ENCODE measurements around the gene ROBO1. TPM values are rescaled to one million over a fixed set of nuclear protein-coding genes. Genes with fewer than 3 reads are reported as not detected.

ROBO1 gene
- total RNA-seq, 1 experiment from 2014 or later, result 35.5 TPM

- Histone ChIP-seq H3K4me1 (ENCODE audit: insufficient read depth, low read length) (peaks cover 16% of the 10 kb centered on the region), H2AFZ (ENCODE audit: low read length) (no peak overlapping the region), H3K4me2 (ENCODE audit: low read length) (no peak overlapping the region), H3K9ac (ENCODE audit: low read length) (no peak overlapping the region), H4K20me1 (ENCODE audit: low read length) (no peaks in the 10 kb centered on the region), H3K79me2 (ENCODE audit: low read length) (no peaks in the 10 kb centered on the region), H3F3A (ENCODE audit: low read length, unreplicated experiment) (no peaks in the 10 kb centered on the region), H3K9me2 (replicated peaks; ENCODE audit: low read length) (no peaks in the 10 kb centered on the region), H3K4me3 (ENCODE audit: low read length) (no peak overlapping the region), H3K27ac (ENCODE audit: low read length) (no peak overlapping the region), H3K9me3 (ENCODE audit: low read length) (no peaks in the 10 kb centered on the region), H3K27me3 (ENCODE audit: low read length) (no peaks in the 10 kb centered on the region), H3K36me3 (ENCODE audit: low read depth, low read length) (no peaks in the 10 kb centered on the region)
- TF ChIP-seq CTCF (conservative IDR thresholded peaks at IDR 0.05; ENCODE audit: low read depth, low read length) (no peak), EZH2phosphoT487 (IDR thresholded peaks at IDR 0.05; ENCODE audit: borderline replicate concordance, low read length) (no peak), EZH2 (IDR thresholded peaks at IDR 0.05; ENCODE audit: low read length, unreplicated experiment) (no peak)
- intact Hi-C loops (cut with micrococcal nuclease), result no loop called here
- DNase-seq (peak; percentile 9), ATAC-seq (no peak)
- POLR2A ChIA-PET (ENCODE audit: unreplicated experiment), result no interaction called here
- BruUV-seq (replicated peaks), result no TSS peak
- CTCF ChIA-PET, result no interaction called here
Observed at GRCh38 chr3:78879295-78879860, 888.4 kb downstream of the ROBO1 start.

- H3K9ac ChIP-seq (ENCODE audit: low read length), result no peak overlapping the region
- H3K27me3 ChIP-seq (ENCODE audit: low read length), result no peaks in the 10 kb centered on the region
- no peaks in the 10 kb centered on the region for H3K9me2 ChIP-seq (replicated peaks; ENCODE audit: low read length)
- peaks cover 20% of the 10 kb centered on the region for H3K4me1 ChIP-seq (ENCODE audit: insufficient read depth, low read length)
- POLR2A ChIA-PET (ENCODE audit: unreplicated experiment), result no interaction called here
- CTCF ChIA-PET, result no interaction called here
- no peak overlapping the region for H3K4me2 ChIP-seq (ENCODE audit: low read length)
- ATAC-seq, result peak; percentile 74
- H4K20me1 ChIP-seq (ENCODE audit: low read length), result no peaks in the 10 kb centered on the region
- no peaks in the 10 kb centered on the region for H3F3A ChIP-seq (ENCODE audit: low read length, unreplicated experiment)
- H3K79me2 ChIP-seq (ENCODE audit: low read length), result no peaks in the 10 kb centered on the region
- H2AFZ ChIP-seq (ENCODE audit: low read length), result no peak overlapping the region
- H3K4me3 ChIP-seq (ENCODE audit: low read length), result no peak overlapping the region
- no TSS peak for BruUV-seq (replicated peaks)
- no peaks in the 10 kb centered on the region for H3K36me3 ChIP-seq (ENCODE audit: low read depth, low read length)
- H3K9me3 ChIP-seq (ENCODE audit: low read length), result no peaks in the 10 kb centered on the region
- intact Hi-C loops (cut with micrococcal nuclease), result no loop called here
- TF ChIP-seq EZH2 (IDR thresholded peaks at IDR 0.05; ENCODE audit: low read length, unreplicated experiment) (no peak), CTCF (conservative IDR thresholded peaks at IDR 0.05; ENCODE audit: low read depth, low read length) (no peak), EZH2phosphoT487 (IDR thresholded peaks at IDR 0.05; ENCODE audit: borderline replicate concordance, low read length) (no peak)
- DNase-seq, result peak; percentile 26
- H3K27ac ChIP-seq (ENCODE audit: low read length), result no peak overlapping the region
Observed at GRCh38 chr3:78878789-78879188, 889.0 kb downstream of the ROBO1 start.

- ChIA-PET POLR2A (ENCODE audit: unreplicated experiment) (no interaction called here), CTCF (no interaction called here)
- peaks cover 23% of the 10 kb centered on the region for H3K4me1 ChIP-seq (ENCODE audit: insufficient read depth, low read length)
- H3F3A ChIP-seq (ENCODE audit: low read length, unreplicated experiment), result no peaks in the 10 kb centered on the region
- no peak overlapping the region for H3K4me2 ChIP-seq (ENCODE audit: low read length)
- no peak for ATAC-seq
- no peak overlapping the region for H3K4me3 ChIP-seq (ENCODE audit: low read length)
- no peak overlapping the region for H2AFZ ChIP-seq (ENCODE audit: low read length)
- TF ChIP-seq CTCF (conservative IDR thresholded peaks at IDR 0.05; ENCODE audit: low read depth, low read length), result no peak
- no peak for TF ChIP-seq EZH2phosphoT487 (IDR thresholded peaks at IDR 0.05; ENCODE audit: borderline replicate concordance, low read length)
- no peak for TF ChIP-seq EZH2 (IDR thresholded peaks at IDR 0.05; ENCODE audit: low read length, unreplicated experiment)
- H3K36me3 ChIP-seq (ENCODE audit: low read depth, low read length), result no peaks in the 10 kb centered on the region
- H3K9me3 ChIP-seq (ENCODE audit: low read length), result no peaks in the 10 kb centered on the region
- no peak for DNase-seq
- intact Hi-C loops (cut with micrococcal nuclease), result no loop called here
- H3K27me3 ChIP-seq (ENCODE audit: low read length), result no peaks in the 10 kb centered on the region
- H4K20me1 ChIP-seq (ENCODE audit: low read length), result no peaks in the 10 kb centered on the region
- no peak overlapping the region for H3K9ac ChIP-seq (ENCODE audit: low read length)
- H3K27ac ChIP-seq (ENCODE audit: low read length), result no peak overlapping the region
- no peaks in the 10 kb centered on the region for H3K9me2 ChIP-seq (replicated peaks; ENCODE audit: low read length)
- no TSS peak for BruUV-seq (replicated peaks)
- no peaks in the 10 kb centered on the region for H3K79me2 ChIP-seq (ENCODE audit: low read length)
Observed at GRCh38 chr3:78878011-78878410, 889.8 kb downstream of the ROBO1 start.

Measured in PC-3 (cell line).